Bone marrow (tissue), 2 donors: Measurements from ENCODE around the gene SAC3D1.

Experiments
- DNase-seq, 2 donors: peaks; one replicate each; lab custom pipeline; 2025; lab: John Stamatoyannopoulos, UW

The SAC3D1 gene

GRCh38 chr11:65026810-65027209 is 14.2 kb upstream of the SAC3D1 start:
- DNase-seq = no peak

- peak; percentile 83 to 96 for DNase-seq
Measured at GRCh38 chr11:65027213-65028067, 13.6 kb upstream of the SAC3D1 start, which contains the start of gene SNX15. SNX15 (plus strand) TSS chr11:65027439; CDS start chr11:65027538, 99 bp downstream.

- DNase-seq = no peak
Measured at GRCh38 chr11:65032216-65032615, 8.8 kb upstream of the SAC3D1 start.

DNA sequence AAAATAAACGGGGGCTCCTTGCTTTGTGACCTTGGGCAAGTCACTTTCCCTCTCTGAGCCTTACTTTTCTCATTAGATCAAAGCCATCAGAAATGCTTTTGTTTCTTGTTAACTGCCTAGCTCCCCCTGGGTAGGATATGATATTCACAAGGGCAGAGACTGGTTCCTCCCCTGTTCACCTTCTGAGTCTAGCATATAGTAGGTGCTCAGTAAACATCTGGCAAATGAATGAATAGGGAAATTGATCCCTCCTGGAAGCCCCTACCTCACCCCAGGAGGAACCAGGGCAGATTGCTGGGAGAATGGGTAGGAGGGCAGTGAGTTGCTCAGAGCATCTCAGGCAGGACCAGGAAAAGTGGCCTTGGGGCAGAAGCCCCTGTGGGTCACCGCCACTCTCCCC is 6.6 kb upstream of the SAC3D1 start:
- DNase-seq = no peak

- DNase-seq = no peak
Measured at GRCh38 chr11:65035579-65035978, 5.4 kb upstream of the SAC3D1 start.

DNA sequence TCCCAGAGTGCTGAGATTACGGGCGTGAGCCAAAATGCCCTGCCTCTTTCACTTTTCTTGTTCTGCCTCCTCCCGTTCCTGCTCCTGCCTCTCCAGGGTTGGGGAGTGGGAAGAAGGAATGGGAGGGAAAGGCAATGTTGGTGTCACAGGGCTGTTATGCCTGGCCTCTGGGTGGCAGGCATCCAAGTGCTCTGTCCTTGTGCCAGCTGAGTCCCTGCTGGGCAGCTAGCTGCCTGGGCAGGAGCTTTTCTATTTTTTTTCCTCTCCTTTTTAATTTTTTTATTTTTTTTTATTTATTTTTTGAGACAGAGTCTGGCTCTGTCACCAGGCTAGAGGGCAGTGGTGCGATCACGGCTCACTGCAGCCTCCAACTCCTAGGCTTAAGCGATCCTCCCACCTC is 4.1 kb upstream of the SAC3D1 start:
- no peak for DNase-seq

DNA sequence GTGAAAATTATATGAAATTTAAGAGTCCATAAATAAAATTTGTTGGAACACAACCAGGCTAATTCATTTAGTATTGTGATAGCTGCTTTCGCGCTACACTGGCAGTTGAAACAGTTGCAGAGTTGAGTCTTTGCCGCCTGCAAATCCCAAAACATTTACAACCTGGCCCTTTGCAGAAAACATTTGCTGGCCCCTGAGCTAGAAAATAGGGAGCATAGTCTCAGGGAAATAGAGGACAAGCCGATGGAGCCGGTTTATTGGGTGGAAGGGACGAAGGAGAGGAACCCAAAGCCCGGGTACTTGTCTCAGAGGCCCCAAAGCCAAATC is 527 bp upstream of the SAC3D1 start:
- DNase-seq = no peak

- no peak for DNase-seq
Measured at GRCh38 chr11:65042891-65043290, 1.9 kb downstream of the SAC3D1 start.

DNA sequence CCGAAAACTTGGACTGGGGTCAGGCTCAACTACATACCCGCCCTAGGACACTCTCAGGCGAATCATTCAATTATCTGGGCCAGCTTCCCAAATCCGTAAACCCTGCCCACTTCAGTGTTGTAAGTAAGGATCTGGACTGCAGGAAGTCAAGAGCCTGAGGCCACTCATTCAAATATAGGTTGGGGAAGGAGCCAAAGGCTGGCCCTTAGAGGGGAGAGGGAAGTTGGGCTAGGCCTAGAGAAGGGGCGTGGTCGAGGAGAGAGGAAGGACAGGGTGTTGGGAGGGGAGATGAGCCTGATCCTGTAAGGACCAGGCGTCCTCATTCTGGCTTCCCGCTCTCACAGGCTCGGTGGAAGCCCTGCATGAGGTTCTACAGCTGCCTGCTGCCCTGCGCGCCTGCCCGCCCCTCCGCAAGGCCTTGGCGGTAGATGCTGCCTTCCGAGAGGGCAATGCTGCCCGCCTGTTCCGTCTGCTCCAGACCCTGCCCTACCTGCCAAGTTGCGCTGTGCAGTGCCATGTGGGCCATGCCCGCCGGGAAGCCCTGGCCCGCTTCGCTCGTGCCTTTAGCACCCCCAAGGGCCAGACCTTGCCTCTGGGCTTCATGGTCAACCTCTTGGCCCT is 3.0 kb downstream of the SAC3D1 start:
- DNase-seq = peak in 1 of 2 donors; percentile 8

DNA sequence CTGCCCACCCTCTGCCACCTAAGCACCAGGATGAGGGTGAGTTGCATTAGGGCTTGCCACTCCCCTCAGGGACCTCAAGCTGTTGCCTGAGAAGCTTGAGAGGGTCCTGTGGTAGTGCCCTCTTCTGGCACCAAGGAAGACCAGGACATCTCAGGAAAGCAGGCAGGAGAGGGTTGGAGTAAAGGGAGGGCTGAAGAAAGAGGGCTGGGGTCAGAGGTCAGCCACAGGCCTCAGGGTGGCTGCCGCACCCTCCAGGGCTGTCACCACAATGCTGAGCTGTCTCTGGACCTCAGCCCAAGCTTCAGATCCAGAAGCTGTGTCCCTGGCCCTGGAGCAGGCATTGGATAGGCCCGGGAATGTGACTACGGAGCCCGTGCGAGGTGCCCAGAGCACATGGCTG is 4.1 kb downstream of the SAC3D1 start:
- DNase-seq = no peak

DNA sequence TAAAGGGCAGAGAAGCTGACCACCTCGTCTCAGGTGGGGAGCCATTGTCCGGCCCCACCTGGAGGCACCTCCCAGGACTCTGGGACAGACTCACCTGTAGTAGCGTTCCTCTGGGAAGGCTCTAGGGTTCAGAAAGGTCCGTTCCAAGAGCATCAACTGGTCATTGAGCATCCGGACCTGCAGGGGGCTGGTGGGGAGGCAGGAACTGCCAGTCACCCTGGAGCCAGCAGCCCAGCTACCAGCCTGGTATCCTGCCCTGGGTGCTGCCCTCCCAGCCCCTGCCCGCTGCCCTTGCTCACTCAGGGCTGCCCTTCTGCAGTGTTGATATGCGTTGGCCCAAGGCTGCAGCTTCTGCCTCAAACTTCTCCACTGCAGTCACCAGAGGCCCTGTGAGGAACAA is 4.7 kb downstream of the SAC3D1 start:
- DNase-seq = no peak

GRCh38 chr11:65047581-65048422 is 6.8 kb downstream of the SAC3D1 start:
- peak in 1 of 2 donors; percentile 6 for DNase-seq

- DNase-seq = no peak
Measured at GRCh38 chr11:65051398-65051858, 10.4 kb downstream of the SAC3D1 start.

- DNase-seq = no peak
Measured at GRCh38 chr11:65053827-65054508, 13.0 kb downstream of the SAC3D1 start.

GRCh38 chr11:65055538-65055937 is 14.5 kb downstream of the SAC3D1 start:
- no peak for DNase-seq

DNA sequence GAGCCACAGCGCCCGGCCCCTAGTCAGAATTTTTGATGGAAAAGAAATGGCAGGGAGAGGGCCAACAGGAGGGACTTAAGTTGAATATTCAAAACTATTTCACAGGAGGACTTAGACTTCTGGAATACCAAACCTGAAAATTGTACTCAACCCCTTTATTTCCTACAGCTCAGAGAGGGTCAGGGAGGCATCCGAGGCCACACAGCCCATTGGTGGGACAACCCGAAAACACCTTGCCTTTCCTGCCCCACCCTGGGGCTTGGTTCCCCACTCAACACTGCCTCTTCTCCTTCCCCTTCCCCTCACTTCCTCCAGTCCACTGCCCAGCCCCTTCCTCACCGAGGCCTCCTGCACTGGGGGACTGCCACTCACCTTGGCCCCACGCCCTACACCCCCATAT is 16.0 kb downstream of the SAC3D1 start:
- no peak for DNase-seq

- DNase-seq = no peak
Measured at GRCh38 chr11:65057526-65057925, 16.5 kb downstream of the SAC3D1 start.

DNA sequence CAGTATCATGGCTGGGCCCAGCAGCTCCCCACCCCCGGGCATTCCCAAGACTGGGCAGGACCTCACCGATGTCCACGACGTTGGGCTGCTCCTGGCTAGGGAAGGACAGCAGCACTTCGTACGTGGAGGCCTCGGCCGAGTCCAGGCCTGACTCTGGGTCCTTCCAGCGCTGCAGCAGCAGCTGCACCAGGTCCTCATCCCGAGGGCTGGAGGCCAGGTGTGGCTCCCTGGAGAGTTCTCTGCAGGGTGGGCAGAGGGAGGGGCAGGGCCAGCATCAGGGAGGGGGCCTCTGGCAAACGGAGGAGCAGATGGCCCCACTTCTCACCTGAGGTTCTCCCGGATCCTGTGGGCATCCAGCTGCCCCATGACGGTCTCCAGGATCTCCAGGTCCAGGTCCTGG is 17.0 kb downstream of the SAC3D1 start:
- DNase-seq = no peak

- DNase-seq = no peak
Measured at GRCh38 chr11:65058419-65059054, 17.5 kb downstream of the SAC3D1 start, which contains the start of gene NAALADL1. NAALADL1 (minus strand) TSS chr11:65058553; CDS start chr11:65058521, 32 bp downstream.

DNA sequence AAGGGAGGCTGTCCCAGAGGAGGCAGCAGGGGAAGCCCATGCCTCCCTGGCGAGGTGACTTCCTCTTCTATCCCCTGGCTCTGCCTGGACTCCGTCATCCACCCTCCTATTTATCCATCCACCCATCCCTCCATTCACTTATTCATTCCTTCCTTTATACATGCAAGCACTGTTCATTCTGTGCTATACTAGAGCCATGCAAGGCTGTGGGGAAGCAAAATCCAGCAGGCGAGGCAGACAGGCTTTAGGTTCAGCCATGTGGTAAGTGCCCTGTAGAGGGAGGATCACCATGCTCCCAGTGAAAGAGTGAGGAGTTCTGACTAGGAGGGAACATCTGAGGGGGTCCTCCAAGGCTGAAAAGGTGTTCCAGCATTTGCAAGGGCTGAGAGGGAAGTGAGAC is 18.5 kb downstream of the SAC3D1 start:
- no peak for DNase-seq
